GM23338 (cell line): Measurements from ENCODE around the gene CAMTA1. TPM values are rescaled to one million over a fixed set of nuclear protein-coding genes. Genes with fewer than 3 reads are reported as not detected.

Experiments
- ATAC-seq: fragments of 200-7000 bp; cut with Tn5 transposase; 3 replicates; pipeline ENCODE4 v1.9.1; 2020
- DNase-seq: peaks from one replicate; pipeline ENCODE4 v3.0.0-alpha.2; 2015; ENCODE audit warnings: low spot score
- H2AFZ ChIP-seq: fragments of 200-600 bp; sonication (generic); 2 replicates; pipeline ENCODE4 v1.8.0; 2016; ENCODE audit warnings: antibody characterized with exemption, mild to moderate bottlenecking, moderate library complexity
- H3F3A ChIP-seq: fragments of 200-600 bp; sonication (generic); replicated peaks from 2 replicates; pipeline ENCODE4 v1.8.0; 2017; ENCODE audit warnings: antibody characterized with exemption, mixed run types, low read depth
- H3K27ac ChIP-seq: fragments of 200-600 bp; sonication (generic); 2 replicates; pipeline ENCODE4 v1.6.1; 2016; ENCODE audit warnings: low read depth
- H3K27me3 ChIP-seq: fragments of 200-600 bp; sonication (generic); 2 replicates; pipeline ENCODE4 v1.8.0; 2016; ENCODE audit warnings: mild to moderate bottlenecking, mixed run types, moderate library complexity; ENCODE audit not compliant: insufficient read depth
- H3K36me3 ChIP-seq: fragments of 200-600 bp; sonication (generic); 2 replicates; pipeline ENCODE4 v1.8.0; 2016; ENCODE audit warnings: mild to moderate bottlenecking; ENCODE audit not compliant: insufficient read depth
- H3K4me1 ChIP-seq: fragments of 200-600 bp; sonication (generic); 2 replicates; pipeline ENCODE4 v1.8.0; 2016; ENCODE audit warnings: mild to moderate bottlenecking, moderate library complexity; ENCODE audit not compliant: insufficient read depth
- H3K4me2 ChIP-seq: fragments of 200-600 bp; sonication (generic); 2 replicates; pipeline ENCODE4 v1.7.1; 2017; ENCODE audit warnings: mixed run types
- H3K4me3 ChIP-seq: fragments of 200-600 bp; sonication (generic); 2 replicates; pipeline ENCODE4 v1.6.1; 2016; ENCODE audit warnings: mixed run types
- H3K79me2 ChIP-seq: fragments of 200-600 bp; sonication (generic); replicated peaks from 2 replicates; pipeline ENCODE4 v1.8.0; 2017; ENCODE audit warnings: mild to moderate bottlenecking; ENCODE audit not compliant: insufficient read depth
- H3K9me2 ChIP-seq: fragments of 200-600 bp; sonication (generic); 2 replicates; pipeline ENCODE4 v1.8.0; 2017; ENCODE audit not compliant: insufficient read depth
- H4K20me1 ChIP-seq: fragments of 200-600 bp; sonication (generic); replicated peaks from 2 replicates; pipeline ENCODE4 v1.8.0; 2017; ENCODE audit warnings: mild to moderate bottlenecking; ENCODE audit not compliant: insufficient read depth
- H3K27ac Mint-ChIP-seq: 2 replicates; pipeline ENCODE4 v1.8.0; 2020; ENCODE audit warnings: inconsistent platforms, mild to moderate bottlenecking, moderate library complexity, mixed read lengths
- H3K27me3 Mint-ChIP-seq: 3 replicates; pipeline ENCODE4 v1.8.0; 2022; ENCODE audit warnings: low read depth, mild to moderate bottlenecking, moderate library complexity, mixed read lengths, inconsistent platforms; ENCODE audit not compliant: insufficient read depth, poor library complexity
- H3K36me3 Mint-ChIP-seq: 3 replicates; pipeline ENCODE4 v1.8.0; 2021; ENCODE audit warnings: low read depth, mild to moderate bottlenecking, inconsistent platforms, moderate library complexity, mixed read lengths
- H3K4me1 Mint-ChIP-seq: 3 replicates; pipeline ENCODE4 v1.8.0; 2020; ENCODE audit warnings: mild to moderate bottlenecking, inconsistent platforms, mixed read lengths
- H3K4me3 Mint-ChIP-seq: 3 replicates; pipeline ENCODE4 v1.8.0; 2021; ENCODE audit warnings: moderate library complexity, mild to moderate bottlenecking, inconsistent platforms, mixed read lengths
- H3K9me3 Mint-ChIP-seq: 3 replicates; pipeline ENCODE4 v1.8.0; 2020; ENCODE audit warnings: moderate library complexity, mild to moderate bottlenecking, inconsistent platforms, mixed read lengths
- CREB1 ChIP-seq: fragments of 250-450 bp; sonication (Bioruptor Pico); IDR thresholded peaks from 2 replicates; pipeline ENCODE4 v1.5.0; 2020; ENCODE audit warnings: low read depth, mild to moderate bottlenecking, moderate library complexity
- NANOG ChIP-seq: IDR thresholded peaks from 2 replicates; pipeline ENCODE4 v1.6.1; 2016; ENCODE audit warnings: antibody characterized with exemption, borderline replicate concordance
- STAT1 ChIP-seq: IDR thresholded peaks from one replicate; pipeline ENCODE4 v1.6.1; 2016; ENCODE audit warnings: antibody characterized with exemption; ENCODE audit not compliant: unreplicated experiment
- ZNF331 ChIP-seq: fragments of 250-450 bp; sonication (Bioruptor Pico); IDR thresholded peaks from 2 replicates; pipeline ENCODE4 v1.5.0; 2020; ENCODE audit warnings: low read depth, mild to moderate bottlenecking, moderate library complexity
- polyA plus RNA-seq: library from polyadenylated mRNA; unstranded; fragments of >200 nt; fragmentation: Nextera tagmentation; extraction: Ambion mirVana; gene quantifications from 2 replicates; pipeline ENCODE4 v1.2.1, GENCODE V29; 2016
- total RNA-seq: library from RNA; depleted of rRNA; stranded (reverse); fragments of >200 nt; shearing (Covaris generic); gene quantifications from 2 replicates; pipeline ENCODE4 v1.2.3, GENCODE V29; 2014
- TF ChIP-seq, protein P1 (sequence below): fragments of 250-450 bp; sonication (Bioruptor Pico); IDR thresholded peaks from 2 replicates; pipeline ENCODE4 v1.5.0; 2020; ENCODE audit warnings: mild to moderate bottlenecking, moderate library complexity
- TF ChIP-seq, protein P2 (sequence below), 2 experiments: fragments of 200-600 bp in 1 of 2; sonication (generic) in 1 of 2; conservative IDR thresholded peaks; 2 replicates each; pipeline versions ENCODE4 v1.5.1 to v1.6.1; 2016 to 2017; ENCODE audit warnings: antibody characterized with exemption in 2 of 2, low read depth in 2 of 2, mild to moderate bottlenecking in 2 of 2, moderate library complexity in 1 of 2
- TF ChIP-seq, protein P3 (sequence below): IDR thresholded peaks from 2 replicates; pipeline ENCODE4 v1.6.1; 2016; ENCODE audit warnings: antibody characterized with exemption

Gene CAMTA1
- total and polyA plus RNA-seq, 2 experiments from 2014 or later = 115 to 519 TPM

DNA sequence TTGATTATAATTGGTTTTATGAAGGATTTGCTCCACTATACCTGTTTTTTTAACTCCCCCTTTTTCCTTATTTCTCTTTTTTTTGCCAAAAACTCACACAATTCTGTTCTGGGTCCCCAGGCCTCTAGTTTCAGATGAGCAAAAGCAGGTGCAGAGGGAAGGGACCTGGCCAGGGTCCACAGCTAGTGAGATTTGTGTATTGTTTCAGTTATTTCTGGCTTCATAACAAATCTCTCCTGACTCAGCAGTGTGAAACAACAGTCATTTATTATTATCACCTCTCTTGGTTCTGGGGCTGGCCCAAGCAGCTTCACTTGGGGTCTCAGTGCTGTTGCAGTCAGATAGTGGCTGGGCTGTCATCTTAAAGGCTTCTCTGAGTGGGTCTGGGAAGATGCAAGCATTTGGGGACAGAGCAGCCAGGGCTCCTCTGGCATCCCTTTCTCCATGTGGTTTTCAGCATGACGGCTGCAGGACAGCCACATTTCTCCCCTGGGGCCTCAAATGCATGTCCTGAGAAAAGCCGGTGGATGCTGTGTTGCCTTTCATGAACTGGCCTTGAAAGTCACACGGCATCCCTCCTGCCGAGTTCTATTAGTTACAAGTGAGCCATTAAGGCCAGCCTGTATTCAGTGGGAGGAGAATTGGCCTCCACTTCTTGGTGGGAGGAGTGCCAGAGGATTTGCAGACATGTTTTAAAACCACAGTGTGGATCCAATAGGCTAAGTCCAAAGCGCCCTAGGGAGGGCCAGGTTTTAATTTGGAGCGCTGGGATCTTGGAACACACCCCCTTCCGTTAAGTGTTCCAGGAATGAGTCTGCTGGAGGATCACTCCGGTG, 137.1 kb downstream of the CAMTA1 start:
- Histone ChIP-seq H3K9me2 (no peaks in the 10 kb centered on the region), H3F3A (no peaks in the 10 kb centered on the region), H3K27ac (no peak overlapping the region), H2AFZ (no peak overlapping the region), H3K4me2 (no peak overlapping the region), H4K20me1 (no peaks in the 10 kb centered on the region), H3K79me2 (no peaks in the 10 kb centered on the region), H3K4me3 (no peak overlapping the region), H3K27me3 (no peaks in the 10 kb centered on the region), H3K36me3 (no peaks in the 10 kb centered on the region), H3K4me1 (no peaks in the 10 kb centered on the region)
- DNase-seq = no peak
- Mint-ChIP-seq H3K27me3 (peaks cover 7% of the 10 kb centered on the region), H3K4me1 (peaks cover 5% of the 10 kb centered on the region; the same call in 2 of the 3 replicates), H3K36me3 (peaks cover 27% of the 10 kb centered on the region), H3K4me3 (no peak overlapping the region), H3K27ac (no peak overlapping the region), H3K9me3 (peaks cover 34% of the 10 kb centered on the region)
- no peak for ATAC-seq
- no peak for TF ChIP-seq ZNF331
- no peak for TF ChIP-seq STAT1
- no peak for TF ChIP-seq CREB1 (CRISPR knock-in tag)
- TF ChIP-seq, protein P1, sequence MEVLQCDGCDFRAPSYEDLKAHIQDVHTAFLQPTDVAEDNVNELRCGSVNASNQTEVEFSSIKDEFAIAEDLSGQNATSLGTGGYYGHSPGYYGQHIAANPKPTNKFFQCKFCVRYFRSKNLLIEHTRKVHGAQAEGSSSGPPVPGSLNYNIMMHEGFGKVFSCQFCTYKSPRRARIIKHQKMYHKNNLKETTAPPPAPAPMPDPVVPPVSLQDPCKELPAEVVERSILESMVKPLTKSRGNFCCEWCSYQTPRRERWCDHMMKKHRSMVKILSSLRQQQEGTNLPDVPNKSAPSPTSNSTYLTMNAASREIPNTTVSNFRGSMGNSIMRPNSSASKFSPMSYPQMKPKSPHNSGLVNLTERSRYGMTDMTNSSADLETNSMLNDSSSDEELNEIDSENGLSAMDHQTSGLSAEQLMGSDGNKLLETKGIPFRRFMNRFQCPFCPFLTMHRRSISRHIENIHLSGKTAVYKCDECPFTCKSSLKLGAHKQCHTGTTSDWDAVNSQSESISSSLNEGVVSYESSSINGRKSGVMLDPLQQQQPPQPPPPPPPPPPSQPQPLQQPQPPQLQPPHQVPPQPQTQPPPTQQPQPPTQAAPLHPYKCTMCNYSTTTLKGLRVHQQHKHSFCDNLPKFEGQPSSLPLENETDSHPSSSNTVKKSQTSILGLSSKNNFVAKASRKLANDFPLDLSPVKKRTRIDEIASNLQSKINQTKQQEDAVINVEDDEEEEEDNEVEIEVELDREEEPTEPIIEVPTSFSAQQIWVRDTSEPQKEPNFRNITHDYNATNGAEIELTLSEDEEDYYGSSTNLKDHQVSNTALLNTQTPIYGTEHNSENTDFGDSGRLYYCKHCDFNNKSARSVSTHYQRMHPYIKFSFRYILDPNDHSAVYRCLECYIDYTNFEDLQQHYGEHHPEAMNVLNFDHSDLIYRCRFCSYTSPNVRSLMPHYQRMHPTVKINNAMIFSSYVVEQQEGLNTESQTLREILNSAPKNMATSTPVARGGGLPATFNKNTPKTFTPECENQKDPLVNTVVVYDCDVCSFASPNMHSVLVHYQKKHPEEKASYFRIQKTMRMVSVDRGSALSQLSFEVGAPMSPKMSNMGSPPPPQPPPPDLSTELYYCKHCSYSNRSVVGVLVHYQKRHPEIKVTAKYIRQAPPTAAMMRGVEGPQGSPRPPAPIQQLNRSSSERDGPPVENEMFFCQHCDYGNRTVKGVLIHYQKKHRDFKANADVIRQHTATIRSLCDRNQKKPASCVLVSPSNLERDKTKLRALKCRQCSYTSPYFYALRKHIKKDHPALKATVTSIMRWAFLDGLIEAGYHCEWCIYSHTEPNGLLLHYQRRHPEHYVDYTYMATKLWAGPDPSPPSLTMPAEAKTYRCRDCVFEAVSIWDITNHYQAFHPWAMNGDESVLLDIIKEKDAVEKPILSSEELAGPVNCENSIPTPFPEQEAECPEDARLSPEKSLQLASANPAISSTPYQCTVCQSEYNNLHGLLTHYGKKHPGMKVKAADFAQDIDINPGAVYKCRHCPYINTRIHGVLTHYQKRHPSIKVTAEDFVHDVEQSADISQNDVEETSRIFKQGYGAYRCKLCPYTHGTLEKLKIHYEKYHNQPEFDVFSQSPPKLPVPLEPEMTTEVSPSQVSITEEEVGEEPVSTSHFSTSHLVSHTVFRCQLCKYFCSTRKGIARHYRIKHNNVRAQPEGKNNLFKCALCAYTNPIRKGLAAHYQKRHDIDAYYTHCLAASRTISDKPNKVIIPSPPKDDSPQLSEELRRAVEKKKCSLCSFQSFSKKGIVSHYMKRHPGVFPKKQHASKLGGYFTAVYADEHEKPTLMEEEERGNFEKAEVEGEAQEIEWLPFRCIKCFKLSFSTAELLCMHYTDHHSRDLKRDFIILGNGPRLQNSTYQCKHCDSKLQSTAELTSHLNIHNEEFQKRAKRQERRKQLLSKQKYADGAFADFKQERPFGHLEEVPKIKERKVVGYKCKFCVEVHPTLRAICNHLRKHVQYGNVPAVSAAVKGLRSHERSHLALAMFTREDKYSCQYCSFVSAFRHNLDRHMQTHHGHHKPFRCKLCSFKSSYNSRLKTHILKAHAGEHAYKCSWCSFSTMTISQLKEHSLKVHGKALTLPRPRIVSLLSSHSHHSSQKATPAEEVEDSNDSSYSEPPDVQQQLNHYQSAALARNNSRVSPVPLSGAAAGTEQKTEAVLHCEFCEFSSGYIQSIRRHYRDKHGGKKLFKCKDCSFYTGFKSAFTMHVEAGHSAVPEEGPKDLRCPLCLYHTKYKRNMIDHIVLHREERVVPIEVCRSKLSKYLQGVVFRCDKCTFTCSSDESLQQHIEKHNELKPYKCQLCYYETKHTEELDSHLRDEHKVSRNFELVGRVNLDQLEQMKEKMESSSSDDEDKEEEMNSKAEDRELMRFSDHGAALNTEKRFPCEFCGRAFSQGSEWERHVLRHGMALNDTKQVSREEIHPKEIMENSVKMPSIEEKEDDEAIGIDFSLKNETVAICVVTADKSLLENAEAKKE = no peak
- no peak for TF ChIP-seq NANOG

DNA sequence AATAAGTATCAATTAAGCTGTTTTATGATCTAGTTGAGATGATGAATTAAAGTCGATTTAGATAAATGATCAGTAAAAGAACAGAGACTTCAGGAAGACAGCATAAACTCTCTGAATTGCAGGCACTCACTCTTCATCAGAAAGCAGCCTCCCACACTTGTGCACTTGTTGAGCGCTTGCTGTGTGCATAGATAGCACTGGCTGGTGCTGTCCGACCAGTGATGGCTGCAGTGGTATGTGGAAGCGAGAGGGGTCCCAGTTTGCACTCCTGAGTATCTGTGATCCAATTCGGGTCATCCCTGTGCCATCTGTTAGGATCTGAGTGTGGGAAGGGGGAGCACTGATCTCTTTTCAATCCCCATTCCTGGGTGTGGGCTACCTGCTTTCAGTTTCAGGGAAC, 137.8 kb downstream of the CAMTA1 start:
- Mint-ChIP-seq H3K27ac (no peak overlapping the region), H3K4me3 (no peak overlapping the region)
- no peak overlapping the region for H2AFZ ChIP-seq
- TF ChIP-seq, protein P2, sequence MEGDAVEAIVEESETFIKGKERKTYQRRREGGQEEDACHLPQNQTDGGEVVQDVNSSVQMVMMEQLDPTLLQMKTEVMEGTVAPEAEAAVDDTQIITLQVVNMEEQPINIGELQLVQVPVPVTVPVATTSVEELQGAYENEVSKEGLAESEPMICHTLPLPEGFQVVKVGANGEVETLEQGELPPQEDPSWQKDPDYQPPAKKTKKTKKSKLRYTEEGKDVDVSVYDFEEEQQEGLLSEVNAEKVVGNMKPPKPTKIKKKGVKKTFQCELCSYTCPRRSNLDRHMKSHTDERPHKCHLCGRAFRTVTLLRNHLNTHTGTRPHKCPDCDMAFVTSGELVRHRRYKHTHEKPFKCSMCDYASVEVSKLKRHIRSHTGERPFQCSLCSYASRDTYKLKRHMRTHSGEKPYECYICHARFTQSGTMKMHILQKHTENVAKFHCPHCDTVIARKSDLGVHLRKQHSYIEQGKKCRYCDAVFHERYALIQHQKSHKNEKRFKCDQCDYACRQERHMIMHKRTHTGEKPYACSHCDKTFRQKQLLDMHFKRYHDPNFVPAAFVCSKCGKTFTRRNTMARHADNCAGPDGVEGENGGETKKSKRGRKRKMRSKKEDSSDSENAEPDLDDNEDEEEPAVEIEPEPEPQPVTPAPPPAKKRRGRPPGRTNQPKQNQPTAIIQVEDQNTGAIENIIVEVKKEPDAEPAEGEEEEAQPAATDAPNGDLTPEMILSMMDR (conservative IDR thresholded peaks at IDR 0.05; ENCODE audit: low read depth in 2 of 2) = no peak
- TF ChIP-seq, protein P3, sequence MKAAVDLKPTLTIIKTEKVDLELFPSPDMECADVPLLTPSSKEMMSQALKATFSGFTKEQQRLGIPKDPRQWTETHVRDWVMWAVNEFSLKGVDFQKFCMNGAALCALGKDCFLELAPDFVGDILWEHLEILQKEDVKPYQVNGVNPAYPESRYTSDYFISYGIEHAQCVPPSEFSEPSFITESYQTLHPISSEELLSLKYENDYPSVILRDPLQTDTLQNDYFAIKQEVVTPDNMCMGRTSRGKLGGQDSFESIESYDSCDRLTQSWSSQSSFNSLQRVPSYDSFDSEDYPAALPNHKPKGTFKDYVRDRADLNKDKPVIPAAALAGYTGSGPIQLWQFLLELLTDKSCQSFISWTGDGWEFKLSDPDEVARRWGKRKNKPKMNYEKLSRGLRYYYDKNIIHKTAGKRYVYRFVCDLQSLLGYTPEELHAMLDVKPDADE = no peak

More for the DNA sequence above, 137.8 kb downstream of the CAMTA1 start:
- Histone ChIP-seq H3K4me1 (no peaks in the 10 kb centered on the region; the same call in 1 of the 2 replicates), H3K4me2 (no peak overlapping the region), H3K27ac (no peak overlapping the region), H3K27me3 (no peaks in the 10 kb centered on the region), H3F3A (no peaks in the 10 kb centered on the region), H4K20me1 (no peaks in the 10 kb centered on the region), H3K9me2 (no peaks in the 10 kb centered on the region), H3K4me3 (no peak overlapping the region), H3K36me3 (no peaks in the 10 kb centered on the region), H3K79me2 (no peaks in the 10 kb centered on the region)
- Mint-ChIP-seq H3K4me1 (peaks cover 7% of the 10 kb centered on the region; the same call in 2 of the 3 replicates), H3K9me3 (peaks cover 34% of the 10 kb centered on the region), H3K36me3 (peaks cover 27% of the 10 kb centered on the region), H3K27me3 (peaks cover 7% of the 10 kb centered on the region)
- ATAC-seq (no peak), DNase-seq (no peak)
